T-helper 9 cell (primary cell): ENCODE results near the gene GLIPR2.
"Not testable (repeated sequence)": the region's sequence is repeated elsewhere in the genome, so short reads cannot be mapped to it uniquely, and the experiment has no call there.

ENCODE experiments used
- DNase-seq: peaks from one replicate; pipeline ENCODE4 v3.0.0-alpha.2; 2020

GLIPR2 gene

GRCh38 chr9:36144309-36145232, 8.0 kb downstream of the GLIPR2 start:
- no peak for DNase-seq

DNA sequence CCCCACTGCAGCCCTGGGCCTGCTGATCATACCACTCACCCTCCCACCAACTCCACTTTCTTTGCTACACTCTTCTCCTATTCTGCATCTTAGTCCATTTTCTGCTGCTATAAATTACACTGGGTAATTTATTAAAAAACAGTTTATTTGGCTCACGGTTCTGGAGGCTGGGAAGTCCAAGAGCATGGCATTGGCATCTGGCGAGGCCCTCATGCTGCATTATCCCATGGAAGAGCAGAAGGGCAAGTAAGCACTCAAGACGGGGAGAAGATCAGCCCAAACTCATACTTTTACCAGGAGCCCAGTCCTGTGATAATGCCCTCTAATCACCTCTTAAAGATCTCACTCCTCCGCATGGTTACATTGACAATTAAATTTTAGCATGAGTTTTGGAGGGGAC, 9.4 kb downstream of the GLIPR2 start:
- DNase-seq = no peak

DNA sequence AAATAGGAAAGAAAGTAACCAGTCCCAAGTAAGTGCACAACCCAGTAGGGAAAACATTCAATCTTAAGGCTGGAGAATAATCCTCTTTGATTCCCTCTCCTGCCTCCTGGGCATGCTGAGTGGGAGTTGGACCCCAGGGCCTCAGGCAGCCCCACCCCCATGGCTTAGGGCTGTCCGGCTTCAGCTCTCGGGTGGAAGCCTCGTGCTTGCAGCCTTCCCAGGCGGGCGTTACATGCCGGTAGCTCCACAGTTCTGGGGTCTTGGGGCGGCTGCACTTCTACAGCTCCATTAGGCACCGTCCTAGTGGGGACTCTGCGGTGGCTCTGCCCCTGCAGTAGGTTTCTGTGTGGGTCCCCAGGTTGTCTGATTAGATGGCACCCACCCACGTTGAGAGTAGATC, 10.1 kb downstream of the GLIPR2 start:
- no peak for DNase-seq

DNA sequence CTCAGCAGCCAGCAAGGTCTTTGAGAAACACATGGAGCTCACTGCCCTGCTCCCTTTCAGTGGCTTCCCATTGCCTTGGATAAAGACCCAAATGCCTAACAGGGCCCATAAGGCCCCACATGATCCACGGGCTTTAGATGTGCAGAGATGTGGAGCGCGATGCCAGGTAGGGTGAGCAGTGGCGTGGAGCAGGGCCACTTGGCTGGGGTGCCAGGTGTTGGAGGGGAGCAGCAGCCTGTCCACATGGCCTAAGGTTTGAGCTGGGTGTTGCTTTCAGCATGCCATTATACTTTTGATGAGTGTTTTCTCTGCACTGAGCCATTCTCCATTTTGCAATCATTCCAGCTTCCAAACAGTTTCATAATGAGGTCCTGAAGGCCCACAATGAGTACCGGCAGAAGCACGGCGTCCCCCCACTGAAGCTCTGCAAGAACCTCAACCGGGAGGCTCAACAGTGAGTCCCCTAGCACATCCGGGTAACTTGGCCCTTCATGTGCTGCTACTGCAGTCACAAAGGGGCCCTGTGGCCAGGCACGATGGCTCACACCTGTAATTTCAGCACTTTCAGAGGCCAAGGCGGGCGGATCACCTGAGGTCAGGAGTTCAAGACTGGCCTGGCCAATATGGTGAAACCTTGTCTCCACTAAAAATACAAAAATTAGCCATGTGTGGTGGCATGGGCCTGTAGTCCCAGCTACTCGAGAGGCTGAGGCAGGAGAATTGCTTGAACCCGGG, 11.1 kb downstream of the GLIPR2 start:
- DNase-seq = no peak

- DNase-seq = peak; percentile 69
Observed at GRCh38 chr9:36148311-36149051, 11.9 kb downstream of the GLIPR2 start.

DNA sequence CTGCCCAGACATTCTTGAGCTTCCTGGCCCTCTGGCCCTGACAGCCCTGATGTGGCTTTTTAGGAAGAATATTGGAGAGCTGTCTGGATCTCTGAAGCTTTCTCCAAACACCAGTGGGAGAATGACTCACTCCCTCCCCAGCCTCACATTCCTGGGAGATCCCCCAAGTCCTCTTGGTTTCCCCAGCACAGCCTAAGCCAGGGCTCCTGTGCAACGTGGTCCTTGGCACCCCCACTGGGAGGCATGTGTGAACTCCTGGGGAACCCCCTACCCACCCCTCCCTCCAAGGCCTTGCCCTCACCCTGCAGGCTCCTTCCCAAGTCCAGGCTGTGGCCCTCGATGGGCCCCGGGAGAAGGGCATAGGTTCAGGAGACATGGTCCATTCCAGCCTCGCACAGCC, 12.7 kb downstream of the GLIPR2 start:
- DNase-seq = no peak

GRCh38 chr9:36150574-36151315, 14.2 kb downstream of the GLIPR2 start:
- no peak for DNase-seq

GRCh38 chr9:36151316-36152210, 15.0 kb downstream of the GLIPR2 start:
- DNase-seq = peak; percentile 80

DNA sequence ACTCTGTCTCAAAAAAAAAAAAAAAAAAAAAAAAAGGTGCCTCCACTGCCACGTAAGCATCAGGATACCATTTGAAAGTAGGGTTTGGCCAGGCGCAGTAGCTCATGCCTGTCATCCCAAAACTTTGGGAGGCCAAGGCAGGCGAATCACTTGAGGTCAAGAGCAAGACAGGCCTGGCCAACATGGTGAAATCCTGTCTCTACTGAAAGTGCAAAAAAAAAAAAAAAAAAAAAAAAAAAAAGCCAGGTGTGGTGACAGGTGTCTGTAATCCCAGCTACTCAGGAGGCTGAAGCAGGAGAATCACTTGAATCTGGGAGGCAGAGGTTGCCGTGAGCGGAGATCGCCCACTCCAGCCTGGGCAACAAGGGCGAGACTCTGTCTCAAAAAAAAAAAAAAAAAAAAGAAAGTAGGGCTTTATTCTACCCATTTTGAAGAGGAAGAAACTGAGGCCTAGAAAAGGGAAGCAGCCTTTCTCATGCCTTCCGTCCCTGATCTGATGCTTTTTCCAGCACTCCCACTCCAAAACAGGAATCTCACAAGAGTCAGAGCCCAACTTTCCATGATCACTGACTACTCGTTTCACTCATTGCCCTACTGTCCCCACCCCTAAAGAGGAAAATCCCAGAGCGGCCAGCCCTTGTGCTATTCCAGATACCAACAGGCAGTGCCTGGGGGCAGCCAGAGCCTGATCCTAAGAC, 16.4 kb downstream of the GLIPR2 start:
- no peak for DNase-seq

- DNase-seq = no peak
Observed at GRCh38 chr9:36153746-36154145, 17.2 kb downstream of the GLIPR2 start.

- DNase-seq = no peak
Observed at GRCh38 chr9:36154331-36154952, 17.9 kb downstream of the GLIPR2 start.

DNA sequence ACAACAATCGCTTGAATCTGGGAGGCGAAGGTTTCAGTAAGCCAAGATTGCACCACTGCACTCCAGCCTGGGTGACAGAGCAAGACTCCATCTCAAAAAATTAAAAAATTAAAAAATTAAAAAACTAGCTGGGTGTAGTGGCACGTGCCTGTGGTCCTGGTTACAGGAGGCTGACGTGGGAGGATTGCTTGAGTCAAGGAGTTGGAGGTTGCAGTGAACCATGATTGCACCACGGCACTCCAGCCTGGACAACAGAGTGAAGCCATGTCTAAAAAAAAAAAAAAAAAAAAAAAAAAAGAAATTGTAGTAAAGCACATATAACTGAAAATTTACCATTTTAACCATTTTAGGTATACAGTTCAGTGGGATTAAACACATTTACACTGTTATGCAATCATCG, 19.6 kb downstream of the GLIPR2 start:
- DNase-seq = no peak

DNA sequence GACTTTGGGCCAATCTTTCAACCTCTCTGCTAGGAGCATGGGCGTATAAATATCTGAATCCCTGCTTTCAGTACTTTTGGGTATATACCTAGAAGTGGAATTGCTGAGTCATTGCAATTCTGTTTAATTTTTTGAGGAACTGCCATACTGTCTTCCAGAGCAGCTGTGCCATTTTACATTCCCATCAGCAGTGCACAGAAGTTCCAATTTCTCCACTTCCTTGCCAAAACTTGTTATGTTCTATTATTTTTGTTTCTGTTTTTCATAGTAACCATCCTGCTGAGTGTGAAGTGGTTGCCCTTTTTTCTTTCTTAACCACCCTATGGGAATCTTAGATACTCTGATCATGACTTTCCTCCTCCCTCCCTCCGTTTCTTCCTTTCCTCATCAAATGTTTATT, 21.6 kb downstream of the GLIPR2 start:
- DNase-seq = no peak

- DNase-seq = no peak
Observed at GRCh38 chr9:36158917-36159316, 22.4 kb downstream of the GLIPR2 start.

GRCh38 chr9:36159509-36159908, 23.0 kb downstream of the GLIPR2 start:
- not testable (repeated sequence) for DNase-seq

DNA sequence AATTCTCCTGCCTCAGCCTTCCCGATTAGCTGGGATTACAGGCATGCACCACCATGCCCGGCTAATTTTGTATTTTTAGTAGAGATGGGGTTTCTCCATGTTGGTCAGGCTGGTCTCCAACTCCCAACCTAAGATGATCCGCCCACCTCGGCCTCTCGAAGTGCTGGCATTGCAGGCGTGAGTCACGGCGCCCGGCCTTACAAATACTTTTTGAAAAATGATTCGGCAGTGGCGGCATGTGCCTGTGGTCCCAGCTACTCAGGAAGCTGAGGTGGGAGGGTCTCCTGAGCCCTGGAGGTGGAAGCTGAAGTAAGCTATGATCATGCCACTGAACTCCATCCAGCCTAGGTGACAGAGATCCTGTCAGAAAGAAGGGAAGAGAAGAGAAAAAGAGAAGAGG, 23.6 kb downstream of the GLIPR2 start:
- not testable (repeated sequence) for DNase-seq

DNA sequence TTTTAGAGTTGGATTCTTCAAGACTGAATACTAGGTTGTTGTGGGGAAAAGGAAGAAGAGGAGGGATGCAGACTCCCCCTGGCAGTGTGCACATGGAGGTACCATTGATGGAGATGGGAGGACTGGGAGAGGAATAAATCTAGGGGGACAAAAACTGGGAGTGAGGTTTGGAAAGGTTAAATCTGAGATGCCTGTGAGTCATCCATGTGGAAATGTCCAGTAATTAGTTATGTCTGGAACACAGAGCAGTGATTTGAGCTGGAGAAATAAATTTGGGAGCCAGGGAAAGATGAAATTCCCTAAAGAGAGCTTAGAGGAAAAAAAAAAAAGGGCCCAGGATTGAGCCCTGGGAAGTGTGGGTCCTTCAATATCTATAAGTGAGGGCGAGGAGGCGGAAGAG, 24.7 kb downstream of the GLIPR2 start:
- no peak for DNase-seq

DNA sequence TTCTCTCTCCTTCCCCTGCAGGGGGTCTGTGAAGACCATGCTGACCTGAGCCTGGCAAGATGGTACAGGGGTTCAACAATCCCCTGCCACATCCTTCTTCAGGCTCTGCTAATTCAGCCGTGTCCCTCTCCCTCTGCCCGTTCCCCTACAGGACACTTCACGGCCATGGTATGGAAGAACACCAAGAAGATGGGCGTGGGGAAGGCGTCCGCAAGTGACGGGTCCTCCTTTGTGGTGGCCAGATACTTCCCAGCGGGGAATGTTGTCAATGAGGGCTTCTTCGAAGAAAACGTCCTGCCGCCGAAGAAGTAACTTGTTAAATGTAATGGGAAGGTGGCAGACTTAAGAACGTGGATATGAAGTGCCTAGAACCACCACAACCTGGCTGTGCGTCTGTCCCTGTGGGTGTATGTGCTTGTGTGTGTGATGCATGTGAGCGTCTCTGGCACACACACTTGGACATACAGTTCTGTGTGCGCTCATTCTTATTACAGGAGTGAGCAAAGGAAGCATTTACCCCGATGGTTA, 25.7 kb downstream of the GLIPR2 start:
- DNase-seq = no peak

DNA sequence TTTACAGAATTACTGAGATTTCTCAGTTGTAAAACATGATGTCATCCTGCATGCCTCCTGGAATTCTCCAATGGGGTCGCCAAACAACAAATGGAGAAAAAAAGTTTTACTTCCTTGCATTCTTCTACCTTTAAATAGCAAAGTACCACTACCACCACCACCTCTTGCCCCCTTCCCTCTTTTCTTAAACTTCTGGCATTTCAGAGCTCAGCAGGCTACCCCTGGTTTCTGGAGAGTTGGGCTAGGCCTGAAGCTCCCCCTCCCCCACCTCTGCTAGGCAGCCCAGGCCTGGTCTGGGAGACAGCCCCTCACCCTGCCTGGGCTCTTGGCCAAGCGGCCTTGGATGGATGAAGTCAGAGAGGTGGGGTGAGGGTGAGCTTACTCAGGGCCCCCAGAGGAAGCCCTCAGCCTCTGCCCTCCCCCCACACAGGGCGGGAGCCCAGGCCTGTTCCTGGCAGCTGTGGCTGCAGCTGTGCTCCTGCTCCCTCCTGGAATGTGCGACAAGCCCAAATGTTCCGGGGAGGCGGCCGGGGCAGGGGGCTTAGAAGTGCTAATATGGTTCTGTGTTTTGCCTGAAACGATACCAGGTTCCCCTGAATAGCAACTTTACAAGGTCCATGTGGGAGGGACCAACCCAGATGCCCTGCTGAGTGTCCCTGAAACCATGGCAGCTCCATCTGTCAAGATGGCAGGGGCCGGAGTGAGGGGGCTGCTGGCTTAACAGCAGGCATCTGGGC, 26.7 kb downstream of the GLIPR2 start:
- DNase-seq = no peak
